Anterior cingulate cortex (tissue), 58 donors: ENCODE measurements around the gene RRBP1.

Source experiments
- DNase-seq, 58 donors: peaks; one replicate each; lab custom pipeline; 2025; lab: John Stamatoyannopoulos, UW

The RRBP1 gene

GRCh38 chr20:17627101-17627955, 54.7 kb downstream of the RRBP1 start:
- no peak for DNase-seq

GRCh38 chr20:17626217-17627007, 55.6 kb downstream of the RRBP1 start:
- DNase-seq, result no peak

- no peak for DNase-seq
Measured at GRCh38 chr20:17625246-17626051, 56.6 kb downstream of the RRBP1 start.

GRCh38 chr20:17624551-17625245, 57.3 kb downstream of the RRBP1 start:
- DNase-seq, result no peak

GRCh38 chr20:17624070-17624469, 58.0 kb downstream of the RRBP1 start:
- DNase-seq, result no peak

- no peak for DNase-seq
Measured at GRCh38 chr20:17622851-17623508, 59.1 kb downstream of the RRBP1 start.

GRCh38 chr20:17622086-17622850, 59.8 kb downstream of the RRBP1 start:
- DNase-seq, result no peak

- DNase-seq, result no peak
Measured at GRCh38 chr20:17621229-17621968, 60.6 kb downstream of the RRBP1 start.

GRCh38 chr20:17620371-17621228, 61.4 kb downstream of the RRBP1 start:
- no peak for DNase-seq

GRCh38 chr20:17619351-17620093, 62.5 kb downstream of the RRBP1 start:
- DNase-seq, result no peak

GRCh38 chr20:17618673-17619013, 63.4 kb downstream of the RRBP1 start:
- DNase-seq, result no peak

GRCh38 chr20:17617868-17618672, 64.0 kb downstream of the RRBP1 start:
- no peak for DNase-seq

GRCh38 chr20:17617212-17617867, 64.7 kb downstream of the RRBP1 start:
- peak in 41 of 58 donors; percentile 15 to 70 (median 38) for DNase-seq

GRCh38 chr20:17616480-17617211, 65.4 kb downstream of the RRBP1 start:
- DNase-seq, result no peak
